GM21447 (cell line): ENCODE data around the gene IL17RE.
"Not testable (repeated sequence)": the region's sequence is repeated elsewhere in the genome, so short reads cannot be mapped to it uniquely, and the experiment has no call there.

Source experiments
- ATAC-seq: cut with Tn5 transposase; IDR thresholded peaks from one replicate; pipeline ENCODE4 v1.9.1; 2021; ENCODE audit not compliant: unreplicated experiment

Gene IL17RE

GRCh38 chr3:9902372-9903237, at the start of gene IL17RE:
IL17RE (plus strand) TSS chr3:9902848; CDS start chr3:9902933, 85 bp downstream.
- ATAC-seq, result no peak

- not testable (repeated sequence) for ATAC-seq
These were observed 48.2 kb upstream of the IL17RE start for GRCh38 chr3:9854291-9854940.

DNA sequence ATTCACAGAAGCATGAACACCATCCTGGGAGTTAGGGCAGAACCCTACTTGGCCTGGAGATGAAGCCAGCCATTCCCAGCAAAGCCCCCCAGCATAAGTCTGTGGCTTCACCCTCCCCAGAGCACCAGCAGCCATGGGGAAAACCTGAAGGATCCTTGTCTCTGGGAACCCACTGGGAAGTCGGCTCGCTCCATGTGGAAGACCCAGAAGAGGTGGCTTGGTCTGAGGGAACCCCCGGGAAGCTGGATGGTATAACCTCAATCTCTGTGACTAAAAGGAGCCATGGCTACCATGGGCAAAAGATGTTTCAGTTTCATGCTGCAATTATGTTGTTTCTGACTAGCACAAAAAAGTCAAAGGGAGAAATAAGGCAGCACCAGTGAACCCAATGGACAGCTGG, 47.1 kb upstream of the IL17RE start:
- no peak for ATAC-seq

DNA sequence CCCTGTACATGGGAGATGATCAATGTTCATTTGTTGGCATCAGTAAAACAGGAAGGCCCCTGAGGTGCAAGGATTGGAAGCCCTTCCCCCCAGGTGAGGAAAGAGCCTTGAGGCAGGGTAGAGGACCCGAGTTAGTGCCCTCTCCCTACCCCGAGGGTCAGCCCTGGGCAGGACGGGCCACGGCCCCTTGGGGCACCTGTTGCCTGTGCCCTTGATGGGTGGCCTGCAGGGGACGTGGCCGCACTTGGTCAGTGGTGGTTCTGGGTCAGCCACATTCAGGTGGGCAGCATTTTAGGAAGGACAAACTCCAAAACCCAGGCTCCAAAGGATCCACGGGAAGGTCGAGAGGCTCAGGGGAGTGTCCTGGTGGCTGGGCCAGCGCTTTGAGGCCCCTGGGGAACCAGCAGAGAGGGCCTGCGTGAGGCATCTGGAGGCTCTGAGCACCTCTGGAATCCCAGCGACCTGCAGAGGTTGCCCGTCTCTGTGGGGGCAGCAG, 43.1 kb upstream of the IL17RE start:
- no peak for ATAC-seq

DNA sequence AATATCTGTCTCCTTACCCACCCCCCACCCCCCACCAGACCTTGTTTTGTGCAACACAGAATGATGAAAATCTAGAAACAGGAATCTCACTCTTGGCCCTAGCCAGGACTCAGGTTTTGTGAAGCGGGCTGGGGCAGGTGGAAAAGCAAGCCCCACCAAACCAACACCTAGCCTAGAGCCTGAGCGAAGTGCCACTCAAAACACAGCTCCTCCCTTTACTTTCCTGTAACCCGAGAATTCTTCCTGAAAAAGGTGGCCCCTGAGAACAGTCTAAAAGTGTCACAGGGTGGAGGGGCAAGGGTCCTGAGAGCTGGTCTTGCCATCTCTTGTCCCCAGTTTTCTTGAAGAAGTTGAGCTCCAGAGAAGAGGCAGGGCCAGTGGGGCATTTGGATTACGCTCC, 41.4 kb upstream of the IL17RE start:
- ATAC-seq, result no peak

GRCh38 chr3:9861626-9862130, 41.0 kb upstream of the IL17RE start:
- ATAC-seq, result no peak

- ATAC-seq, result no peak
These were observed 40.1 kb upstream of the IL17RE start for GRCh38 chr3:9862391-9863057.

- no peak for ATAC-seq
These were observed 39.4 kb upstream of the IL17RE start for GRCh38 chr3:9863058-9863772.

DNA sequence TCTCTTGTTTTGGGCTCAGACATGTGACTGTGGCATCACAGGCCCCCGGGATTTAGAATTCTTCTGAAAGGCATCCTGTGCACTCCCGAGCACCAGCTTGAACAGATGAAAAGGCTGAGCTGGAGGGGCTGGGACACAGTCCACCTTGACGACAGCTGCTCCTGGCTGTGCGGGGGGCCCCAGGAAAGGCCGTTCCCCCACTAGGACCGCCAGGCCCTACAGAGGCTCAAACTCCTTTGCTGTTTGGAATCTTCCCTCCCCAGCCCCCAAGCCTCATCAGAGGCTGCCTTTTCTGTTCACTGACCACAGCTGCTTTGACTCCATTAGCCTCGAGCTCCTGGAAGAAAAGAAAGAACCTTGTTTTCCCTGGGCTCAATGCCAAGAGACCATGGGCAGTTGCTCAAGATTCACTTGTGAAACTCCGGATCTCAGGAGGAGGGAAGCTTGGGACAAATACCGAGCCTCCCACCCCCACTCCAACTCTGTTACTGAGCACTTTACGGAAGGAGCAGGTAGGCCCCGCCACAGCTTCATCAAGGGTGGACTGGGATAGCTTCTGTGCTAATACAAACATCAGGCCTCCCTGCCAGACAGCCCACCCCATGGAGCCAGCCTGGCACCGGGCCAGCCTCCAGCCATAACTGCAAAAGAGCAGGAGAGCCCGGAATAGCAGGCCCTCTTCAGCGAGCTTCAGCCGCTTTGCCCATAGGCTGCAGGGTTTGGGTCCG, 38.3 kb upstream of the IL17RE start:
- no peak for ATAC-seq

DNA sequence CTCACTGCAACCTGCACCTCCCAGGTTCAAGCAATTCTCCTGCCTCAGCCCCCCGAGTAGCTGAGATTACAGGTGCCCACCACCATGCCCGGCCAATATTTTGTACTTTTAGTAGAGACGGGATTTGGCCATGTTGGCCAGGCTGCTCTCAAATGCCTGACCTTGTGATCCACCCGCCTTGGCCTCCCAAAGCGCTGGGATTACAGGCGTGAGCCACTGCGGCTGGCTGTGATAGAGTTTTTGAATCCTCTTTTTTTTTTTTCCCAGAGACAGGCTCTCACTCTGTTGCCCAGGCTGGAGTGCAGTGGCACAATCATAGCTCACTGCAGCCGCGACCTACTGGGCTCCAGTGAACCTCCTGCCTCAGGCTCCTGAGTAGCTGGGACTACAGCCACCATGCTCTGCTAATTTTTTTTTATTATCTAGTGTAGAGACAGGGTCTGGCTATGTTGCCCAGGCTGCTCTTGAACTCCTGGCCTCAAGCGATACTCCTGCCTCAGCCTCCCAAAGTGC, 37.5 kb upstream of the IL17RE start:
- ATAC-seq, result not testable (repeated sequence)

- ATAC-seq, result no peak
These were observed 36.0 kb upstream of the IL17RE start for GRCh38 chr3:9866639-9867038.

- no peak for ATAC-seq
These were observed 35.5 kb upstream of the IL17RE start for GRCh38 chr3:9867106-9867505.

DNA sequence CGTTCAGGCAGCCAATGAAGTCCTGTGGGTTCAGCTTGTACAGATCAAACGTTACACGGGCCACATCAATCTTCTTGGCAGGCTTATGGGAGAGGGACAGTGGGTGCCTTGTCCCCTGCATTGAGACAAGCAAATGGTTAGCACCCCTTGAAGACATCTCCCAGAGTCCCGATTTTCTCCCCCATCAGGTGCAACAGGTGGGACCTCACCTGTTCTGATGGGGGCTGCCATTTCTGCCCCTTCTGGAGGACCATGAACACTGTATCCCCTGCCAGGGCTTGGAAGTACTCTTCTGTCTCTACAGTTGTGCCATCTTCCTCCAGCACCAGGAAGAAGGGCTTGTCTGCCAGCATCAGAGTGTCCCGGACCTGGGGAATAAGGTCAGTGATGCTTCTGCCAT, 32.7 kb upstream of the IL17RE start:
- ATAC-seq, result no peak

GRCh38 chr3:9870978-9871377, 31.7 kb upstream of the IL17RE start:
- no peak for ATAC-seq

- not testable (repeated sequence) for ATAC-seq
These were observed 30.6 kb upstream of the IL17RE start for GRCh38 chr3:9872067-9872466.

- no peak for ATAC-seq
These were observed 27.2 kb upstream of the IL17RE start for GRCh38 chr3:9875448-9875847.

DNA sequence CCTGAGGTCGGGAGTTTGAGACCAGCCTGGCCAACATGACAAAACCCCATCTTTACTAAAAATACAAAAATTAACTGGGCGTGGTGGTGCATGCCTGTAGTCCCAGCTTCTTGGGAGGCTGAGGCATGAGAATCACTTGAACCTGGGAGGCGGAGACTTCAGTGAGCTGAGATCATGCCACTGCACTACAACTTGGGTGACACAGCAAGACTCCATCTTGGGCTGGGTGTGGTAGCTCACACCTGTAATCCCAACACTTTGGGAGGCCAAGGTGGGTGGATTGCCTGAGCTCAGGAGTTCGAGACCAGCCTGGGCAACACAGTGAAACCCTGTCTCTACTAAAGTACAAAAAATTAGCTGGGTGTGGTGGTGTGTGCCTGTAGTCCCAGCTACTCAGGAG, 26.4 kb upstream of the IL17RE start:
- not testable (repeated sequence) for ATAC-seq

DNA sequence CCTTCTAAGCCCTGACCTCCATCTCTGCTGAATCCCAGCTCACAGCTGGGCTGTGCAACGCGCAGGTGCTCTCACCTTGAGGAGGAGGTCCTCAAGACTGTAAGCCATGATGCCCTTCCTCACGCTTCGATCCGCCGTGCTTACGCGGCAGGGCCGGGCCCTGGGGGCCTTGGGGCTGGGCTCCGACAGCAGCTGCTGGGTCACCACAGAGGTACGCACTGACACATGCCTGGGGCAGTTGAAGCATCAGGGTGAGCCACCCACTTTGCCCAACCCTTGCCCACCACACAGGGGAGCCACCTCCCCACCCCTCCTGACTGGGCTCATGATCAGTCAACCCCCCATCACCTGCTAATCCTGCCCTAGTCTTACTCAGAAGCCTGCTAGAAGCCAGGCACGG, 25.7 kb upstream of the IL17RE start:
- ATAC-seq, result no peak

DNA sequence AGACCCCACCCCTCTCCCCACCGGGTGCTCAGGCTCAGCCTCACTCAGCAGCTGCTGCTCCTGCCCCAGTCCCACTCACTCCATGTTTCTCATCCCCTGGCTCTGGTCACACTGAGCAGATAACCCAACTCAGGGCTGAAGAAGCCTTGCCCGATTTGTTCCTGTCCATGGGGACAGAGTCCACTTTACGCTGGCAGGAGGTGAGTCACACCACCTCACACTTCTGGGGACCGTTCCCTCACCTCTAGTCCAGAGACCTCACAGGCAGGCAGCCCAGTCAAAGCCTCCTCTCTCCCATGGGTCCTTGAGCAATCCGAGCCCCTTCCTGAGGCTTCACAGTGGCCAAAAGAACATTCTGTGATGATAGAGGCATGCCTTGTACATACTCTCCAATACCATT, 23.9 kb upstream of the IL17RE start:
- no peak for ATAC-seq
